Keratinocyte (primary cell): ENCODE results near the gene ANO8.

Experiments used
- CTCF ChIP-seq, 3 experiments: IDR thresholded peaks in 1 of 3; conservative IDR thresholded peaks in 1 of 3; optimal IDR thresholded peaks in 1 of 3; 2 replicates in 2 of 3; 3 replicates in 1 of 3; pipeline versions ENCODE3 to v1.5.1; 2011; ENCODE audit warnings: low read length in 3 of 3, mild to moderate bottlenecking in 3 of 3, moderate library complexity in 2 of 3, control low read depth in 1 of 3, inconsistent platforms in 1 of 3; ENCODE audit not compliant: insufficient read depth in 2 of 3; ENCODE audit errors: extremely low read depth in 1 of 3
- EZH2 ChIP-seq: IDR thresholded peaks from one replicate; pipeline ENCODE4 v1.6.1; 2012; ENCODE audit warnings: inconsistent platforms, mild to moderate bottlenecking, low read length, moderate library complexity

GRCh38 chr19:17339088-17339741 is 4.6 kb upstream of the ANO8 start:
- TF ChIP-seq CTCF (optimal IDR thresholded peaks at IDR 0.05 in 1 of 3, IDR thresholded peaks at IDR 0.05 in 1 of 3, conservative IDR thresholded peaks at IDR 0.05 in 1 of 3; ENCODE audit: extremely low read depth in 1 of 3, insufficient read depth in 2 of 3, low read length in 3 of 3): no peak
- TF ChIP-seq EZH2: no peak
